Liver (tissue), 3 donors: ENCODE results near the gene TNNT3.

Experiments
- CTCF ChIP-seq: fragments of 150-350 bp; IDR thresholded peaks from 2 replicates; pipeline ENCODE4 v1.5.1; 2017; ENCODE audit warnings: improper control_type of control experiment, low read depth, low read length; ENCODE audit not compliant: missing input control
- EGR1 ChIP-seq, 2 donors: IDR thresholded peaks; 2 replicates each; pipeline ENCODE4 v1.6.1; 2016 to 2018; ENCODE audit warnings: antibody characterized with exemption in 2 of 2, low read depth in 2 of 2
- GABPA ChIP-seq, 2 donors: IDR thresholded peaks in 1 of 2; conservative IDR thresholded peaks in 1 of 2; 2 replicates each; pipeline ENCODE4 v1.6.1; 2016; ENCODE audit warnings: antibody characterized with exemption in 2 of 2, mild to moderate bottlenecking in 1 of 2, moderate library complexity in 1 of 2
- JUND ChIP-seq, 2 donors: IDR thresholded peaks; 2 replicates each; pipeline ENCODE4 v1.6.1; 2016; ENCODE audit warnings: antibody characterized with exemption in 2 of 2
- NR2F2 ChIP-seq: IDR thresholded peaks from 2 replicates; pipeline ENCODE4 v1.6.1; 2016; ENCODE audit warnings: antibody characterized with exemption
- YY1 ChIP-seq: IDR thresholded peaks from 2 replicates; pipeline ENCODE4 v1.6.1; 2016; ENCODE audit warnings: antibody characterized with exemption, mild to moderate bottlenecking
- TF ChIP-seq, protein P1 (sequence below): IDR thresholded peaks from 2 replicates; pipeline ENCODE4 v1.6.1; 2016; ENCODE audit warnings: antibody characterized with exemption, mild to moderate bottlenecking
- donor health status: healthy.
- donor health status: healthy.

- no peak for TF ChIP-seq JUND (IDR thresholded peaks at IDR 0.05)
- no peak for TF ChIP-seq CTCF
- TF ChIP-seq, protein P1, sequence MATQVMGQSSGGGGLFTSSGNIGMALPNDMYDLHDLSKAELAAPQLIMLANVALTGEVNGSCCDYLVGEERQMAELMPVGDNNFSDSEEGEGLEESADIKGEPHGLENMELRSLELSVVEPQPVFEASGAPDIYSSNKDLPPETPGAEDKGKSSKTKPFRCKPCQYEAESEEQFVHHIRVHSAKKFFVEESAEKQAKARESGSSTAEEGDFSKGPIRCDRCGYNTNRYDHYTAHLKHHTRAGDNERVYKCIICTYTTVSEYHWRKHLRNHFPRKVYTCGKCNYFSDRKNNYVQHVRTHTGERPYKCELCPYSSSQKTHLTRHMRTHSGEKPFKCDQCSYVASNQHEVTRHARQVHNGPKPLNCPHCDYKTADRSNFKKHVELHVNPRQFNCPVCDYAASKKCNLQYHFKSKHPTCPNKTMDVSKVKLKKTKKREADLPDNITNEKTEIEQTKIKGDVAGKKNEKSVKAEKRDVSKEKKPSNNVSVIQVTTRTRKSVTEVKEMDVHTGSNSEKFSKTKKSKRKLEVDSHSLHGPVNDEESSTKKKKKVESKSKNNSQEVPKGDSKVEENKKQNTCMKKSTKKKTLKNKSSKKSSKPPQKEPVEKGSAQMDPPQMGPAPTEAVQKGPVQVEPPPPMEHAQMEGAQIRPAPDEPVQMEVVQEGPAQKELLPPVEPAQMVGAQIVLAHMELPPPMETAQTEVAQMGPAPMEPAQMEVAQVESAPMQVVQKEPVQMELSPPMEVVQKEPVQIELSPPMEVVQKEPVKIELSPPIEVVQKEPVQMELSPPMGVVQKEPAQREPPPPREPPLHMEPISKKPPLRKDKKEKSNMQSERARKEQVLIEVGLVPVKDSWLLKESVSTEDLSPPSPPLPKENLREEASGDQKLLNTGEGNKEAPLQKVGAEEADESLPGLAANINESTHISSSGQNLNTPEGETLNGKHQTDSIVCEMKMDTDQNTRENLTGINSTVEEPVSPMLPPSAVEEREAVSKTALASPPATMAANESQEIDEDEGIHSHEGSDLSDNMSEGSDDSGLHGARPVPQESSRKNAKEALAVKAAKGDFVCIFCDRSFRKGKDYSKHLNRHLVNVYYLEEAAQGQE = no peak
- TF ChIP-seq NR2F2 = no peak
- TF ChIP-seq EGR1 (IDR thresholded peaks at IDR 0.05; ENCODE audit: low read depth in 2 of 2) = no peak
- no peak for TF ChIP-seq GABPA (IDR thresholded peaks at IDR 0.05 in 1 of 2, conservative IDR thresholded peaks at IDR 0.05 in 1 of 2)
- TF ChIP-seq YY1 = no peak
Measured at GRCh38 chr11:1918436-1919315, 827 bp upstream of the TNNT3 start.
